ENCODE data around the gene ADGRG7. TPM values are rescaled to one million over a fixed set of nuclear protein-coding genes. Genes with fewer than 3 reads are reported as not detected.

The ADGRG7 gene
- total RNA-seq, 2 experiments from 2014 or later: not detected

Other genes starting within 250 kb of the ADGRG7 start
- gene TOMM70, start 208.5 kb upstream of the ADGRG7 start, total RNA-seq: 10 to 100 TPM; 37.9 to 43.6 TPM
- 1 to 10 TPM in 1 of 2 experiments, under 1 TPM in 1; 0.72 to 1.2 TPM for gene LNP1, start 208.1 kb upstream of the ADGRG7 start, total RNA-seq
- gene TMEM45A, start 117.0 kb upstream of the ADGRG7 start, total RNA-seq: under 1 TPM; 0.15 to 0.17 TPM
- 10 to 100 TPM; 49.1 to 58.5 TPM for gene TFG, start 99.9 kb downstream of the ADGRG7 start, total RNA-seq